Ectodermal cell (in vitro differentiated cells): ENCODE data around the gene PPP2R2C.

Experiments
- H3K27ac ChIP-seq: 2 replicates; pipeline ENCODE4 v1.7.0; 2013; ENCODE audit warnings: mild to moderate bottlenecking, low read depth, low read length; ENCODE audit not compliant: insufficient read depth, poor library complexity, severe bottlenecking
- H3K27me3 ChIP-seq: 2 replicates; pipeline ENCODE4 v1.7.0; 2013; ENCODE audit warnings: mild to moderate bottlenecking, low read length; ENCODE audit not compliant: insufficient read depth, control insufficient read depth, poor library complexity, severe bottlenecking
- H3K36me3 ChIP-seq: one replicate; pipeline ENCODE4 v1.7.0; 2013; ENCODE audit warnings: low read length; ENCODE audit not compliant: control insufficient read depth, insufficient read depth
- H3K4me1 ChIP-seq: one replicate; pipeline ENCODE4 v1.7.0; 2013; ENCODE audit warnings: low read length; ENCODE audit not compliant: control insufficient read depth, insufficient read depth
- H3K4me3 ChIP-seq: 2 replicates; pipeline ENCODE4 v1.7.0; 2013; ENCODE audit warnings: low read depth, low read length, control low read depth; ENCODE audit not compliant: insufficient read depth
- H3K9me3 ChIP-seq: 2 replicates; pipeline ENCODE4 v1.7.0; 2013; ENCODE audit warnings: mild to moderate bottlenecking, low read length, moderate library complexity; ENCODE audit not compliant: control insufficient read depth
- WGBS, 2 experiments: methylation state at CpG; one replicate each; pipeline ENCODE4 v1.1.7; 2013; ENCODE audit warnings: missing lambda C conversion rate in 2 of 2; 5-methylcytosine and 5-hydroxymethylcytosine counted together

Gene PPP2R2C

DNA sequence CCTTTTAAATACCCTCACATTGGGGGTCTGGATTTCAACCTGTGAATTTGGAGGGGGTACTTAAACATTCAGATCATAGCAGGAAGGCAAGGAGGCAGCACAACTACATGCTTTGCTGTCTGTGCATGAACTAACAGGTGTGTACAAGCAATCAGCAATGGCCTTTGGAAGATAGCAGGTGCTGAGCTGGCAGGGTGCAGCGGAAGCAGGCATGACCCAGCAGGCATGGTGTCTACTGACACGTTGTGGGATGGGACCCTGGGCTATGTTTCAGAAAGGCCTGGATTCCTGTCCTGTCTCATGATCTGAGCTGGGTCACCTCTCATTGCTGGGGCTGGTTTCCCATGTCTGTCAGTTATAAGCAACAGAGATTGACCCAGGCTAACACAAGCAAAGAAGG lies 13.9 kb downstream of the PPP2R2C start:
- Histone ChIP-seq H3K9me3 (no peaks in the 10 kb centered on the region), H3K27ac (no peak overlapping the region), H3K27me3 (no peaks in the 10 kb centered on the region), H3K36me3 (no peaks in the 10 kb centered on the region), H3K4me1 (peaks cover 5% of the 10 kb centered on the region), H3K4me3 (no peak overlapping the region)
- 87 to 95% methylated on average over 2 of the region's 2 CpGs for WGBS, 2 experiments

DNA sequence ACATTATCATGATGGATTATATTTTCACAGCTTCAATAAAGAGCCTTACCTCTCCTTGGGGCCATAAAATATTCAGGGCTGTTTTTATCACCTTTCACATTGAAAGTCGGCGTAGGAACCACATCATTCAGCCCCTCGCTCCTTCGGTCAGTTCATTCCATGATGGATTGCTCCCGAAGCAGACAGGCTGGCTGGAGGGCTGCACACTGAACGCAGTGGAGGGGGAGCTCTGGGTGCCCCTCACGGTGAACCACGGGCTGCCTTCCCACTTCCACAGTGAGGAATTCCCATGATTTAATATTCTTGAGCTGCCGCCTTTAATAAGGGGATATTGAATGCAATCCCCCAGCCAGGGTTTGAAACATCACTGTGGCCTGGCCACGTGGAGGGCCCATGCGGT lies 16.0 kb downstream of the PPP2R2C start:
- WGBS, 2 experiments, result 92 to 93% methylated on average over 11 of the region's 11 CpGs
- Histone ChIP-seq H3K4me3 (no peak overlapping the region), H3K9me3 (no peaks in the 10 kb centered on the region), H3K27me3 (no peaks in the 10 kb centered on the region), H3K27ac (no peak overlapping the region), H3K4me1 (no peaks in the 10 kb centered on the region), H3K36me3 (no peaks in the 10 kb centered on the region)

DNA sequence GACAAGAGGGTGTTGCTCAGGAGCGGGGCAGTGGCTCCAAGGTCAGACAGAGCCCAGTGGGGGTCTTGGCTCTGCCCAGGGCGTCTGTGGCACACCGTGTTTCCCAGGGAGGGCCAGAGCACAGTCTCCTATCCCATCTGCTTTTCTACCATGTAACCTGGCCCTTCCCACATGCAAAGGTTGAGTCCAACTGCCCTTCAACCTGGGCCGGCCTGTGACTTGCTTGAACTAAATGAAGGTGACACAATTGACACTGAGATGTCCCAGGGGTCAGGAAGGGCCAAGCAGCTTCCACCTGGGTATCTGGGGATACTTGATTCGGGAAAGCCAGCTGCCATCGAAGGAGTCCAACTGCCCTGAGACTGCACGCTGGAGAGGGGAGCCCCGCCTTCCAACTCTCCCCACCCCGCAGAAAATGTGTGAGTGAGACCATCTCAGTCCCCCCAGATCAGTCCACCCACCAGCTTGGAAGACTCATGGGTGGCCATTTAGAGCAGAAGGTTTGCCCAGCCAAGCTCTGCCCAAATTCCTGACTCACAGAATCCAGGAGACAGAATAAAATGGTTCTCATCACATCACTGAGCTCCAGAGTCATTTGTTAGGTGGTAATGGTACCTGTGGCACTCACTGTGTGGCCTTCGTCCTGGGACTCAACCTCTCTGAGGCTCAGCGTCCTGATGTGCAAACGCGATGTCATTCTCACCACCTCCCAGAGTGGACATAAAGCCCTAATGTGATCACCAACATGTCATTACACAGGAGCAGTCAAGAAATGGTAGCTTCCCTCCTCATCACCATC lies 18.1 kb downstream of the PPP2R2C start:
- no peaks in the 10 kb centered on the region for H3K9me3 ChIP-seq
- no peaks in the 10 kb centered on the region for H3K36me3 ChIP-seq
- no peaks in the 10 kb centered on the region for H3K4me1 ChIP-seq
- no peaks in the 10 kb centered on the region for H3K27me3 ChIP-seq
- 83 to 85% methylated on average over 13 of the region's 13 CpGs for WGBS, 2 experiments
- H3K27ac ChIP-seq, result no peak overlapping the region
- no peak overlapping the region for H3K4me3 ChIP-seq

DNA sequence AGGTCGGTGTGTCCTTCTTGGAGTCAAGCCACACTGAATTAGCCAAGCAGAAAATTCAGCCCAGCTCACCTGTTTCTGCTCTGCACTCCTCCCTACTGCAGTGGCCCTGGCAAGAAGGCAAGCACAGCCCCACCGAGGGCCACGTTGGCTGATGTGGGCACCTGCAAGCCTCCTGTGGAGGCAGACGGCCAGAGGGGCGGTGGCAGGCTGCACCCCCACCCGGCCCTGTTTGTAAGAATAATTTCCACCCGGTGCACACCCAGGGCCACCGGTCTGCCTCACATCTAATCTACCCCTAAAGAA lies 18.8 kb downstream of the PPP2R2C start:
- WGBS, 2 experiments, result 91 to 96% methylated on average over 7 to 8 of the region's 8 CpGs
- H3K4me3 ChIP-seq, result no peak overlapping the region
- H3K36me3 ChIP-seq, result no peaks in the 10 kb centered on the region

DNA sequence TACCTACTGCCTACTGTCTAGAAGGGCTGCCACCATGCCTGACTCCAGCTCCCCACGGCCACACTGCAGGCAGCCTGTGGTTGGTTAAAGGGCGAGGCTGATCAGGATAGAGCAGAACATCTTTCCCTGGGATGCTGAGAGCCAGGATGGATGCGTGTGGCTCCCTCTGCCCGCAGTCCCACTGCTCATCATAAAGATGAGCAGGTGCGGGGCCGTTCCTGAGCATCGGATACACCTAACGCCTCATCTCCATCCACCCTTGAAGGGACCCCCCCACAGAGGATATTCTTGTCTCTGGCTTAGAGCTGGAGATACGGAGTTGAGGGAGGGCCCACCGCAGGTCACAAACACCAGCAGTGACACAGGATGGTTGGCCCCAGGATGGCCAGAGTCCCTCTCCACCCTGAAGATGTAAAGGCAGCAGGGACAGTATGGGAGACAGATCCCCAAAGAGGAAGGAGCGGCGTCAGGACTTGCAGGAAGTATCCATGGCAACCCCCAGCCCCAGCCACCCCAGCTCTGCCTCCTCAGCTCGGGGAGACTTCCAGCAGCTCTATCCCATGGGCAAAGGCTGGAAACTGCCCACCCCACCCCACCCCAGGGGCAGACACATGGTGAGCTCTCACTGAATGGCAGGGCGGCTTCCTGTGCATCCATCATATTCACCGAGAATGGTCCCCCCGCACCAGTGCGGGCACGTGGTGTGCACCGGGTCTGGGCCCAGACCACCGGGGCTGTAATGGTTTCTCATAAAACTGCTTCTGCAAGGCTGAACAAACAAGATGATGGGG lies 19.3 kb downstream of the PPP2R2C start:
- Histone ChIP-seq H3K4me1 (no peaks in the 10 kb centered on the region), H3K4me3 (no peak overlapping the region), H3K27ac (no peak overlapping the region), H3K9me3 (no peaks in the 10 kb centered on the region), H3K27me3 (no peaks in the 10 kb centered on the region), H3K36me3 (no peaks in the 10 kb centered on the region)
- 91 to 93% methylated on average over 20 of the region's 20 CpGs for WGBS, 2 experiments

More for the DNA sequence above, 18.8 kb downstream of the PPP2R2C start:
- Histone ChIP-seq H3K4me1 (no peaks in the 10 kb centered on the region), H3K9me3 (no peaks in the 10 kb centered on the region), H3K27me3 (no peaks in the 10 kb centered on the region), H3K27ac (no peak overlapping the region)

DNA sequence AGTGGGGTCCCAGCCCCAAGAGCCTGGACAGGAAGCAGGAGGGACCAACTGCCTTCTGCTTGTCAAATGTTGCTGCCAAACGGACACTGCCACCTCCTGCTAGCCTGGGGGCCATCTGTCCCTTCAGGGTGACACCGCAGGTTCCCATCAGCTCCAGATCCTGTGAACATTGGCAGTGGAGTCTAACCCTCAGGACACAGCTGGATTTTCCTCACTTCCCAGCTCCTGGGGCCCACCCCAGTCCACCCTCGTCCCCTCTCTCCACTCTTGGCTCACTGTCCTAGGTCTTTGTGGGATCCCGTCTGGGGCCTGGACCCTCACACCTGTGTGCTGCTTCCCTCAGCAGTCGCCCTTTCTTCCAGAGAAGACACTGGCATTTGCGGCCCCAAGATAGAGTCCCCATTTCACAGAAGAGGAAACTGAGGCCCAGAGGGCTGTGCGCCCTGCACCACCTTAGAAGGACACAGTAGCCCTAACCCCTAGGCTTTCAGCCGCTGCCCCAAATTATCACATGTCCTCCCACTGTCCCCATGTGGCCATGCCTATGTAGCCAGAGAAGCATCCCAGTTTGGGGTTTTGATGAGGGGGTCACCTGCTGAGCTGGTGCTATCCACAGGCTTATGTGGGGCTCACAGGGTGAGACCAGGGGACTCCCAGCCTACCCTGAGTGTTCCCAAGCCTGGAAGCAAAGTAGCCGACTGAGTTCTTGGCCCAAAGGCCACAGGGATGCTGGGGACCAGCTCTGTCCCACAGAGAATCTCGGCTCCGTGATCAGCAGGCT lies 20.1 kb downstream of the PPP2R2C start:
- WGBS, 2 experiments, result 89 to 93% methylated on average over 11 of the region's 11 CpGs
- H3K4me1 ChIP-seq, result peaks cover 6% of the 10 kb centered on the region
- H3K27ac ChIP-seq, result no peak overlapping the region
- H3K36me3 ChIP-seq, result no peaks in the 10 kb centered on the region
- no peaks in the 10 kb centered on the region for H3K9me3 ChIP-seq
- no peaks in the 10 kb centered on the region for H3K27me3 ChIP-seq
- no peak overlapping the region for H3K4me3 ChIP-seq

DNA sequence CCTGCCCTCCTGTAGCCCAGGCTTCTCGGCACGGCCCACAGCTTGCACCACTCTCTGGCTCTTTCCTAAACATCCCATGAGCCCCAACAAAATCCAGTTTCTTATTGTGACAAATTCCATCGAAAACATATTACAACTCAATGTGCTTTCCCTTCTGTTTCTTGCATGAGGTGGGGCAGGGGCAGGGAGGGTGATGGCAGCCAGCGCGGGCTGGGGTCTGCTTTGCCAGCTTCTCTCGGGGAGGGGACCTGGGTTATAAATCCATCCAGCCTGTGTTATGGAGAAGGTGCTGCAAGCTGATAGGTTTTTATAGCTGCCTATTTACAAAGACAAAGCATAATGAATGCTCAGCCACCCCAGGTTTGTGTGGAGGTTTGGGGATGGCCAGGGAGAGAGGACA lies 21.1 kb downstream of the PPP2R2C start:
- Histone ChIP-seq H3K36me3 (no peaks in the 10 kb centered on the region), H3K27ac (no peak overlapping the region), H3K4me1 (peaks cover 16% of the 10 kb centered on the region), H3K27me3 (no peaks in the 10 kb centered on the region), H3K4me3 (no peak overlapping the region), H3K9me3 (no peaks in the 10 kb centered on the region)
- 84 to 86% methylated on average over 6 of the region's 6 CpGs for WGBS, 2 experiments

DNA sequence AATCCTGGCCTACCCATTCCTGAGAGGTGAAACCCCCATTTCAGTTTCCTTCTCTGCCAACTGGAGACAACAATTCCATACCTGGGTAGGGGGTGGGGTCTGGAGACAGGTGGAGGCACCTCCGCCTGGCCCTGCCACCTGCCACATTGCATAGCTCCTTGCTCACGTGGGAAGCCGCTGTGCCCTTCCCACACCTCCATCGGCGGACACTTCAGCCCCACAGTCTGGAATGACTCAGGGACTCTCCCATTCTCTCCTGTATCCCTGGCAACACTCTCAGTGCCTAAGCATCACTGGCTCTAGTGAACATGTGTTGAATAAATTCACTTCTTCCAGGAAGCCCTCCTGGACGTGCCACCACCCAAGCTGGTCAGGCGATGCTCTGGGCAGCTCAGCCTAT lies 21.7 kb downstream of the PPP2R2C start:
- H3K9me3 ChIP-seq, result no peaks in the 10 kb centered on the region
- H3K4me1 ChIP-seq, result peaks cover 22% of the 10 kb centered on the region
- H3K4me3 ChIP-seq, result no peak overlapping the region
- no peaks in the 10 kb centered on the region for H3K36me3 ChIP-seq
- no peak overlapping the region for H3K27ac ChIP-seq
- no peaks in the 10 kb centered on the region for H3K27me3 ChIP-seq
- 93 to 95% methylated on average over 7 of the region's 7 CpGs for WGBS, 2 experiments

DNA sequence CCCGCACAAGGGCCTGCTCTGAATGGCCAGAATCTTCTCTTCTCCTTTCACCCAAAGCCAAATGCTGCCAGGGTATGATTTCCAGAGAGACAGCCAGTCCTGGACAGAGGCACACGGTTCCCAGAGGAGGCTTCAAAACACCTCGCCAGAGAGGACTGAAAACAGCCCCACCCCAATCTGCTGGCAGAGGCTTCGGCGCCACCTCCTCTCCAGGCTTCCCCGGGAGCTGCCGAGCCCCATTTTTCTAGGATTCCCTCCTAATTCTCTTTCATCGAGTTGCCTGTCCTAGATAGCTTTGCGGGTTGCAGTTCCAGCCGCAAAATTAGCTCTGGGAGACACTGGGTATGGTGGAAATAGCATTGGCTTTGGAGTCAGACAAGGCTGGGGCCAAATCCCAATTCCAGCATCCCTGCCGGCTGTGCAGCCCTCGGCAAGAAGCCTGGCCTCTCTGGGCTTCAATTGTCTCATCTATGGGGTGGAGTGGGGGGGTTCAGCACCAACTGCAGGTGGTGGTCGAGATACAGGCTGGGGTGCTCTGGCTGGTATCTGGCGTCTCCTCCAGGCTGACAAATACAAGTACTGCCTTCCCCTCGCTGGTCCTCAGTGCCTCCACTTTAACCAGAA lies 22.6 kb downstream of the PPP2R2C start:
- Histone ChIP-seq H3K4me3 (no peak overlapping the region), H3K36me3 (no peaks in the 10 kb centered on the region), H3K27me3 (no peaks in the 10 kb centered on the region), H3K27ac (no peak overlapping the region), H3K9me3 (no peaks in the 10 kb centered on the region), H3K4me1 (peaks cover 24% of the 10 kb centered on the region)
- 89 to 90% methylated on average over 15 of the region's 15 CpGs for WGBS, 2 experiments

DNA sequence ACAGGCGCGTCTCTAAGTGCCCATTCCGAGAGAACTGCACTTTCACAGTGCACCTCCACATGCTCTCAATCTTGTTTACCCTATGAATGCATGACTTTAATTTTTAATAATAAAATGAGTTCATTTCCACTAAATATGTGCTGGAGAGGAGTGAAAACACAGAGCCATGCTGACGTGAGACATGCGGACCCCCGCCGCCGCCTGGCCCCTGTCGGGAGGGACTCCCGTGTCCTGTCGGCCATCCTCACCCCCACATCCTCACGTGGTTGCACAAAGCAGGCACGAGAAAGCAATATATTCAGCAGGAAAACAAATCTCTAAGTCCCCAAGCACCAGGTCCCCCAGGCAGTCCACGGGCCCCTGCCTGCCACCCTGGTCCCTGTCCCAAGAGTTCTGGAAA lies 23.1 kb downstream of the PPP2R2C start:
- H3K36me3 ChIP-seq, result no peaks in the 10 kb centered on the region
- no peaks in the 10 kb centered on the region for H3K9me3 ChIP-seq
- H3K4me1 ChIP-seq, result peaks cover 24% of the 10 kb centered on the region
- WGBS, 2 experiments, result 92 to 95% methylated on average over 14 of the region's 14 CpGs
- no peak overlapping the region for H3K4me3 ChIP-seq
- H3K27me3 ChIP-seq, result no peaks in the 10 kb centered on the region
- no peak overlapping the region for H3K27ac ChIP-seq
